ENCODE data around the gene MXD3. TPM values are rescaled to one million over a fixed set of nuclear protein-coding genes. Genes with fewer than 3 reads are reported as not detected.

Gene MXD3
- total RNA-seq, 1 donor from 2014 or later = 6.4 TPM

GRCh38 chr5:177330991-177331842 lies 19.5 kb upstream of the MXD3 start:
- H3K27me3 Mint-ChIP-seq (ENCODE audit: unreplicated experiment) = peaks cover 18% of the 10 kb centered on the region
- H3K4me3 Mint-ChIP-seq (ENCODE audit: unreplicated experiment) = peak overlapping the region; percentile 42
- TF ChIP-seq, protein P1, sequence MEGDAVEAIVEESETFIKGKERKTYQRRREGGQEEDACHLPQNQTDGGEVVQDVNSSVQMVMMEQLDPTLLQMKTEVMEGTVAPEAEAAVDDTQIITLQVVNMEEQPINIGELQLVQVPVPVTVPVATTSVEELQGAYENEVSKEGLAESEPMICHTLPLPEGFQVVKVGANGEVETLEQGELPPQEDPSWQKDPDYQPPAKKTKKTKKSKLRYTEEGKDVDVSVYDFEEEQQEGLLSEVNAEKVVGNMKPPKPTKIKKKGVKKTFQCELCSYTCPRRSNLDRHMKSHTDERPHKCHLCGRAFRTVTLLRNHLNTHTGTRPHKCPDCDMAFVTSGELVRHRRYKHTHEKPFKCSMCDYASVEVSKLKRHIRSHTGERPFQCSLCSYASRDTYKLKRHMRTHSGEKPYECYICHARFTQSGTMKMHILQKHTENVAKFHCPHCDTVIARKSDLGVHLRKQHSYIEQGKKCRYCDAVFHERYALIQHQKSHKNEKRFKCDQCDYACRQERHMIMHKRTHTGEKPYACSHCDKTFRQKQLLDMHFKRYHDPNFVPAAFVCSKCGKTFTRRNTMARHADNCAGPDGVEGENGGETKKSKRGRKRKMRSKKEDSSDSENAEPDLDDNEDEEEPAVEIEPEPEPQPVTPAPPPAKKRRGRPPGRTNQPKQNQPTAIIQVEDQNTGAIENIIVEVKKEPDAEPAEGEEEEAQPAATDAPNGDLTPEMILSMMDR (IDR thresholded peaks at IDR 0.05; ENCODE audit: unreplicated experiment) = no peak
- DNase-seq (ENCODE audit: low spot score) = no peak
- peaks cover 47% of the 10 kb centered on the region for H3K36me3 Mint-ChIP-seq (ENCODE audit: low read depth, unreplicated experiment)
- peaks cover 18% of the 10 kb centered on the region for H3K4me1 Mint-ChIP-seq (ENCODE audit: unreplicated experiment)
- H3K27ac Mint-ChIP-seq (ENCODE audit: unreplicated experiment) = peak overlapping the region; percentile 5
- no peaks in the 10 kb centered on the region for H3K9me3 Mint-ChIP-seq (ENCODE audit: unreplicated experiment)

DNA sequence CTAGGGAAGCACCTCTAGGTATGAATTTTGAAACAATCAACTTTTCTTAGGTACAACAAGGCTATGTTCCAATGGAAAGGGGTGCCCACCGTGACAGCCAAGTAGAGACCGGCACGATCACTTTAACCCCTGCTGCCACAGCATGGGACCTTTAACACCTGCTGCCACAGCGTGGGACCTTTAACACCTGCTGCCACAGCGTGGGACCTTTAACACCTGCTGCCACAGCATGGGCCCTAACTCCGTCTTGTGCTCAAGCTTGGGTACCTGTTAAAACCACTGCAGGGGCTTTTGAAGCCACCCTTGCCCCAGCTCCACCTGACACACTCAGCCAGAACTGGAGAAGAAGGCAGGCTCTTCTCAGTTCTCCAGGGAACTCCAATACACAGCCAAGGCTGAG lies 18.2 kb upstream of the MXD3 start:
- no peak overlapping the region for H3K27ac Mint-ChIP-seq (ENCODE audit: unreplicated experiment)
- H3K36me3 Mint-ChIP-seq (ENCODE audit: low read depth, unreplicated experiment) = peaks cover 36% of the 10 kb centered on the region
- H3K27me3 Mint-ChIP-seq (ENCODE audit: unreplicated experiment) = peaks cover 13% of the 10 kb centered on the region
- peaks cover 18% of the 10 kb centered on the region for H3K4me1 Mint-ChIP-seq (ENCODE audit: unreplicated experiment)
- no peak overlapping the region for H3K4me3 Mint-ChIP-seq (ENCODE audit: unreplicated experiment)
- TF ChIP-seq, protein P1 (IDR thresholded peaks at IDR 0.05; ENCODE audit: unreplicated experiment) = no peak
- no peaks in the 10 kb centered on the region for H3K9me3 Mint-ChIP-seq (ENCODE audit: unreplicated experiment)
- no peak for DNase-seq (ENCODE audit: low spot score)

GRCh38 chr5:177328545-177329231 lies 17.0 kb upstream of the MXD3 start:
- TF ChIP-seq, protein P1 (IDR thresholded peaks at IDR 0.05; ENCODE audit: unreplicated experiment) = no peak
- H3K36me3 Mint-ChIP-seq (ENCODE audit: low read depth, unreplicated experiment) = peaks cover 31% of the 10 kb centered on the region
- no peaks in the 10 kb centered on the region for H3K9me3 Mint-ChIP-seq (ENCODE audit: unreplicated experiment)

DNA sequence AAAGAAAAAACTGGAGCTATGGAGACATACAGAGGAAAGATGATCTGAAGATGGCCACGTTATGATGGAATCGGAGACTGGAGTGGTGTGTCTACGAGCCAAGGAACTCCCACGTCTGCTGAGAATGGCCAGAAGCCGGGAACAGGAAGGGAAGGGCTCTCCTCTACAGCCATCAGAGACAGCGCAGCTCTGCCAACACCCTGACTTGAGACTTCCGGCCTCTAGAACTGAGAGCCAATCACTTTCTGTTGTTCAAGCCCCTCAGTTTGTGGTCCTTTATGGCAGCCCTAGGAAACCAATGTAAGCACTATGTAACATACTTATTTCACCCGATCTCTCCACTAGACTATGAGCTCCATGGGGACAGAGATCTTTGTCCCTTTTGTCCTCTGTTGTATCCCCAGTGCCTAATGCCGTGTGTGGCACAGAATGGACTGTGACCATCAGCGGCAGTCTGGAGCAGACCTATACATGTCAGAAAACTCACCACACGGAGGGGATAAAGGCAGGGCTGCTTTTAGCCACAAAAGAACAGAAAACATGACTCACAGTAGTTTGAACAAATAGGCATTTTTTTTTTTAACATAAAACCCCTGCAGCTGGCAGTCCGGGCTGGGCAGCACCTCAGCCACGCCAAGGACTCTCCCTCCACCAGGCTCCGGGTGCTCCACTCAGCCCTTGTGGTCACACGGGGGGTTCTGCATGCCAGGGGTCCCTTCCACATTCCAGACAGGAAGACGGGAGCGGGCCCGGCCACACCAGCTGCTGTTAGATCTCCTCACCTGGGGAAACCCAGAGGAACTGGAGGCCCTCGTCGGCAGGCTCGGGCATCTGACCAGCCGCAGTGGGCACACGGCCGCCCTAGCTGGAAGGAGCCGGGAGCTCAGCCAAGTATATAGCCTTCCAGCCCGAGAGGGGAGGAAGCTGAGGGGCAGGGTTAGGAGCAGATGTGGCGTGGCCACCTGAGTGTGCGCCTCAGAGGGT lies 16.1 kb upstream of the MXD3 start:
- Mint-ChIP-seq H3K27me3 (ENCODE audit: unreplicated experiment) (peaks cover 4% of the 10 kb centered on the region), H3K27ac (ENCODE audit: unreplicated experiment) (no peak overlapping the region), H3K4me1 (ENCODE audit: unreplicated experiment) (peaks cover 15% of the 10 kb centered on the region), H3K4me3 (ENCODE audit: unreplicated experiment) (no peak overlapping the region), H3K9me3 (ENCODE audit: unreplicated experiment) (no peaks in the 10 kb centered on the region), H3K36me3 (ENCODE audit: low read depth, unreplicated experiment) (peaks cover 25% of the 10 kb centered on the region)
- TF ChIP-seq, protein P1 (IDR thresholded peaks at IDR 0.05; ENCODE audit: unreplicated experiment) = no peak
- DNase-seq (ENCODE audit: low spot score) = no peak

More at GRCh38 chr5:177328545-177329231, 17.0 kb upstream of the MXD3 start:
- DNase-seq (ENCODE audit: low spot score) = no peak
- Mint-ChIP-seq H3K27ac (ENCODE audit: unreplicated experiment) (no peak overlapping the region), H3K27me3 (ENCODE audit: unreplicated experiment) (peaks cover 8% of the 10 kb centered on the region), H3K4me1 (ENCODE audit: unreplicated experiment) (peaks cover 18% of the 10 kb centered on the region), H3K4me3 (ENCODE audit: unreplicated experiment) (no peak overlapping the region)

Measured in endothelial cell (in vitro differentiated cells).